Measurements from ENCODE around the gene KRT76. TPM values are rescaled to one million over a fixed set of nuclear protein-coding genes. Genes with fewer than 3 reads are reported as not detected.

KRT76 gene
- total and polyA plus RNA-seq, 2 experiments from 2014 or later, result not detected

- ATAC-seq (no peak), DNase-seq (ENCODE audit: low spot score) (no peak)
- Mint-ChIP-seq H3K4me3 (no peak overlapping the region), H3K9me3 (no peaks in the 10 kb centered on the region; the same call in 2 of the 3 replicates), H3K27ac (no peak overlapping the region), H3K4me1 (no peaks in the 10 kb centered on the region), H3K36me3 (ENCODE audit: low read depth) (no peaks in the 10 kb centered on the region), H3K27me3 (ENCODE audit: insufficient read depth, low read depth, poor library complexity) (no peaks in the 10 kb centered on the region)
- Histone ChIP-seq H4K20me1 (replicated peaks; ENCODE audit: insufficient read depth) (no peaks in the 10 kb centered on the region), H3K79me2 (replicated peaks; ENCODE audit: insufficient read depth) (no peaks in the 10 kb centered on the region), H3K9me2 (ENCODE audit: insufficient read depth) (no peaks in the 10 kb centered on the region; the same call in none of the 2 replicates), H2AFZ (no peak overlapping the region), H3K4me1 (ENCODE audit: insufficient read depth) (no peaks in the 10 kb centered on the region), H3K27ac (ENCODE audit: low read depth) (no peak overlapping the region), H3K27me3 (ENCODE audit: insufficient read depth) (no peaks in the 10 kb centered on the region), H3K4me3 (no peak overlapping the region), H3F3A (replicated peaks; ENCODE audit: low read depth) (no peaks in the 10 kb centered on the region), H3K36me3 (ENCODE audit: insufficient read depth) (no peaks in the 10 kb centered on the region), H3K4me2 (no peak overlapping the region)
- TF ChIP-seq POLR2AphosphoS5 (IDR thresholded peaks at IDR 0.05; ENCODE audit: low read depth) (no peak), ZNF462 (CRISPR knock-in tag; IDR thresholded peaks at IDR 0.05) (no peak), ETS1 (IDR thresholded peaks at IDR 0.05) (no peak), CTCF (conservative IDR thresholded peaks at IDR 0.05; ENCODE audit: low read depth in 2 of 2) (no peak), EZH2 (IDR thresholded peaks at IDR 0.05; ENCODE audit: low read depth, unreplicated experiment) (no peak), ZNF114 (CRISPR knock-in tag; IDR thresholded peaks at IDR 0.05) (no peak), EZH2phosphoT487 (IDR thresholded peaks at IDR 0.05; ENCODE audit: unreplicated experiment) (no peak), STAT1 (IDR thresholded peaks at IDR 0.05; ENCODE audit: unreplicated experiment) (no peak), ZNF331 (CRISPR knock-in tag; IDR thresholded peaks at IDR 0.05; ENCODE audit: low read depth) (no peak), NANOG (IDR thresholded peaks at IDR 0.05; ENCODE audit: borderline replicate concordance) (no peak), REST (IDR thresholded peaks at IDR 0.05; ENCODE audit: unreplicated experiment) (no peak), JUNB (IDR thresholded peaks at IDR 0.05; ENCODE audit: unreplicated experiment) (no peak), CREB1 (CRISPR knock-in tag; IDR thresholded peaks at IDR 0.05; ENCODE audit: low read depth) (no peak)
These were observed 55.2 kb downstream of the KRT76 start for GRCh38 chr12:52721838-52722470.

Data from GM23338 (cell line).